HepG2 (cell line): ENCODE results near the gene RPL21. TPM values are rescaled to one million over a fixed set of nuclear protein-coding genes. Genes with fewer than 3 reads are reported as not detected.

ENCODE experiments used
- CAMTA2 ChIP-seq: sonication (generic); formaldehyde crosslinking; IDR thresholded peaks from 2 replicates; pipeline ENCODE4 v1.4.0; 2020; ENCODE audit warnings: mild to moderate bottlenecking, missing genetic modification reagents, borderline replicate concordance
- CBFB ChIP-seq: sonication (generic); formaldehyde crosslinking; IDR thresholded peaks from 2 replicates; pipeline ENCODE4 v1.4.0; 2020; ENCODE audit warnings: missing genetic modification reagents
- IRF1 ChIP-seq: sonication (generic); formaldehyde crosslinking; IDR thresholded peaks from 2 replicates; pipeline ENCODE4 v1.4.0; 2020; ENCODE audit warnings: low read depth, mild to moderate bottlenecking, missing genetic modification reagents
- ZC3H13 ChIP-seq: sonication (generic); formaldehyde crosslinking; IDR thresholded peaks from 2 replicates; pipeline ENCODE4 v1.8.1; 2023; ENCODE audit warnings: mild to moderate bottlenecking, missing genetic modification reagents, moderate library complexity
- ZFP82 ChIP-seq: sonication (generic); formaldehyde crosslinking; IDR thresholded peaks from 2 replicates; pipeline ENCODE4 v1.5.1; 2020; ENCODE audit warnings: mild to moderate bottlenecking, missing genetic modification reagents, borderline replicate concordance
- ZNF441 ChIP-seq: sonication (generic); formaldehyde crosslinking; IDR thresholded peaks from 2 replicates; pipeline ENCODE4 v1.7.0; 2021; ENCODE audit warnings: missing genetic modification reagents, borderline replicate concordance
- ZNF775 ChIP-seq: sonication (generic); formaldehyde crosslinking; IDR thresholded peaks from 2 replicates; pipeline ENCODE4 v1.4.0; 2020; ENCODE audit warnings: missing genetic modification reagents, mild to moderate bottlenecking, moderate library complexity, borderline replicate concordance
- polyA plus RNA-seq, 8 experiments: library from polyadenylated mRNA; depleted of rRNA in 3 of 8; stranded (reverse) in 7 of 8; unstranded in 1 of 8; fragments of >200 nt; fragmentation: Illumina TruSeq in 4 of 8; extraction: Trizol in 4 of 8; gene quantifications; 2 replicates each; pipeline versions ENCODE4 v1.2.1 to v1.2.3, GENCODE V29; 2011 to 2016; ENCODE audit warnings: low read depth in 4 of 8, missing spikeins in 1 of 8, mixed read lengths in 1 of 8; ENCODE audit not compliant: insufficient read depth in 1 of 8
- total RNA-seq, 5 experiments: library from RNA; depleted of rRNA; stranded (reverse); fragments of >200 nt; fragmentation: Illumina TruSeq; extraction: Trizol; gene quantifications; 2 replicates each; pipeline ENCODE4 v1.2.3, GENCODE V29; 2016; ENCODE audit warnings: low read depth in 1 of 5
- TF ChIP-seq, protein P1 (sequence below): sonication (generic); formaldehyde crosslinking; IDR thresholded peaks from 2 replicates; pipeline ENCODE4 v1.4.0; 2020; ENCODE audit warnings: missing genetic modification reagents
- TF ChIP-seq, protein P2 (sequence below): sonication (generic); formaldehyde crosslinking; IDR thresholded peaks from 2 replicates; pipeline ENCODE4 v1.8.0; 2022; ENCODE audit warnings: mild to moderate bottlenecking, missing genetic modification reagents; ENCODE audit not compliant: insufficient replicate concordance
- TF ChIP-seq, protein P3 (sequence below): sonication (generic); formaldehyde crosslinking; IDR thresholded peaks from one replicate; pipeline ENCODE4 v1.5.1; 2020; ENCODE audit warnings: mild to moderate bottlenecking, missing genetic modification reagents; ENCODE audit errors: not compliant biosample characterization

The RPL21 gene
- total and polyA plus RNA-seq, 2 of the 13 experiments (the other 11 are each of a cell fraction or from before 2014, with no cell fraction given) = 1,234 to 1,261 TPM

- TF ChIP-seq, protein P1, sequence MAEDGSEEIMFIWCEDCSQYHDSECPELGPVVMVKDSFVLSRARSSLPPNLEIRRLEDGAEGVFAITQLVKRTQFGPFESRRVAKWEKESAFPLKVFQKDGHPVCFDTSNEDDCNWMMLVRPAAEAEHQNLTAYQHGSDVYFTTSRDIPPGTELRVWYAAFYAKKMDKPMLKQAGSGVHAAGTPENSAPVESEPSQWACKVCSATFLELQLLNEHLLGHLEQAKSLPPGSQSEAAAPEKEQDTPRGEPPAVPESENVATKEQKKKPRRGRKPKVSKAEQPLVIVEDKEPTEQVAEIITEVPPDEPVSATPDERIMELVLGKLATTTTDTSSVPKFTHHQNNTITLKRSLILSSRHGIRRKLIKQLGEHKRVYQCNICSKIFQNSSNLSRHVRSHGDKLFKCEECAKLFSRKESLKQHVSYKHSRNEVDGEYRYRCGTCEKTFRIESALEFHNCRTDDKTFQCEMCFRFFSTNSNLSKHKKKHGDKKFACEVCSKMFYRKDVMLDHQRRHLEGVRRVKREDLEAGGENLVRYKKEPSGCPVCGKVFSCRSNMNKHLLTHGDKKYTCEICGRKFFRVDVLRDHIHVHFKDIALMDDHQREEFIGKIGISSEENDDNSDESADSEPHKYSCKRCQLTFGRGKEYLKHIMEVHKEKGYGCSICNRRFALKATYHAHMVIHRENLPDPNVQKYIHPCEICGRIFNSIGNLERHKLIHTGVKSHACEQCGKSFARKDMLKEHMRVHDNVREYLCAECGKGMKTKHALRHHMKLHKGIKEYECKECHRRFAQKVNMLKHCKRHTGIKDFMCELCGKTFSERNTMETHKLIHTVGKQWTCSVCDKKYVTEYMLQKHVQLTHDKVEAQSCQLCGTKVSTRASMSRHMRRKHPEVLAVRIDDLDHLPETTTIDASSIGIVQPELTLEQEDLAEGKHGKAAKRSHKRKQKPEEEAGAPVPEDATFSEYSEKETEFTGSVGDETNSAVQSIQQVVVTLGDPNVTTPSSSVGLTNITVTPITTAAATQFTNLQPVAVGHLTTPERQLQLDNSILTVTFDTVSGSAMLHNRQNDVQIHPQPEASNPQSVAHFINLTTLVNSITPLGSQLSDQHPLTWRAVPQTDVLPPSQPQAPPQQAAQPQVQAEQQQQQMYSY = 0 out of 2 replicates have a peak, but pooled peaks have one; percentile 19
- TF ChIP-seq IRF1 (CRISPR knock-in tag) = peak; percentile 64; the same call in 1 of the 2 replicates
- TF ChIP-seq ZNF775 = no peak
- peak; percentile 88 for TF ChIP-seq ZC3H13 (CRISPR knock-in tag)
- no peak for TF ChIP-seq CAMTA2 (CRISPR knock-in tag)
- TF ChIP-seq ZFP82 (CRISPR knock-in tag) = peak; percentile 63; the same call in 1 of the 2 replicates
- TF ChIP-seq CBFB (CRISPR knock-in tag) = 0 out of 2 replicates have a peak, but pooled peaks have one; percentile 9
- TF ChIP-seq, protein P2, sequence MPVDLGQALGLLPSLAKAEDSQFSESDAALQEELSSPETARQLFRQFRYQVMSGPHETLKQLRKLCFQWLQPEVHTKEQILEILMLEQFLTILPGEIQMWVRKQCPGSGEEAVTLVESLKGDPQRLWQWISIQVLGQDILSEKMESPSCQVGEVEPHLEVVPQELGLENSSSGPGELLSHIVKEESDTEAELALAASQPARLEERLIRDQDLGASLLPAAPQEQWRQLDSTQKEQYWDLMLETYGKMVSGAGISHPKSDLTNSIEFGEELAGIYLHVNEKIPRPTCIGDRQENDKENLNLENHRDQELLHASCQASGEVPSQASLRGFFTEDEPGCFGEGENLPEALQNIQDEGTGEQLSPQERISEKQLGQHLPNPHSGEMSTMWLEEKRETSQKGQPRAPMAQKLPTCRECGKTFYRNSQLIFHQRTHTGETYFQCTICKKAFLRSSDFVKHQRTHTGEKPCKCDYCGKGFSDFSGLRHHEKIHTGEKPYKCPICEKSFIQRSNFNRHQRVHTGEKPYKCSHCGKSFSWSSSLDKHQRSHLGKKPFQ (CRISPR knock-in tag) = peak; percentile 25
- TF ChIP-seq, protein P3, sequence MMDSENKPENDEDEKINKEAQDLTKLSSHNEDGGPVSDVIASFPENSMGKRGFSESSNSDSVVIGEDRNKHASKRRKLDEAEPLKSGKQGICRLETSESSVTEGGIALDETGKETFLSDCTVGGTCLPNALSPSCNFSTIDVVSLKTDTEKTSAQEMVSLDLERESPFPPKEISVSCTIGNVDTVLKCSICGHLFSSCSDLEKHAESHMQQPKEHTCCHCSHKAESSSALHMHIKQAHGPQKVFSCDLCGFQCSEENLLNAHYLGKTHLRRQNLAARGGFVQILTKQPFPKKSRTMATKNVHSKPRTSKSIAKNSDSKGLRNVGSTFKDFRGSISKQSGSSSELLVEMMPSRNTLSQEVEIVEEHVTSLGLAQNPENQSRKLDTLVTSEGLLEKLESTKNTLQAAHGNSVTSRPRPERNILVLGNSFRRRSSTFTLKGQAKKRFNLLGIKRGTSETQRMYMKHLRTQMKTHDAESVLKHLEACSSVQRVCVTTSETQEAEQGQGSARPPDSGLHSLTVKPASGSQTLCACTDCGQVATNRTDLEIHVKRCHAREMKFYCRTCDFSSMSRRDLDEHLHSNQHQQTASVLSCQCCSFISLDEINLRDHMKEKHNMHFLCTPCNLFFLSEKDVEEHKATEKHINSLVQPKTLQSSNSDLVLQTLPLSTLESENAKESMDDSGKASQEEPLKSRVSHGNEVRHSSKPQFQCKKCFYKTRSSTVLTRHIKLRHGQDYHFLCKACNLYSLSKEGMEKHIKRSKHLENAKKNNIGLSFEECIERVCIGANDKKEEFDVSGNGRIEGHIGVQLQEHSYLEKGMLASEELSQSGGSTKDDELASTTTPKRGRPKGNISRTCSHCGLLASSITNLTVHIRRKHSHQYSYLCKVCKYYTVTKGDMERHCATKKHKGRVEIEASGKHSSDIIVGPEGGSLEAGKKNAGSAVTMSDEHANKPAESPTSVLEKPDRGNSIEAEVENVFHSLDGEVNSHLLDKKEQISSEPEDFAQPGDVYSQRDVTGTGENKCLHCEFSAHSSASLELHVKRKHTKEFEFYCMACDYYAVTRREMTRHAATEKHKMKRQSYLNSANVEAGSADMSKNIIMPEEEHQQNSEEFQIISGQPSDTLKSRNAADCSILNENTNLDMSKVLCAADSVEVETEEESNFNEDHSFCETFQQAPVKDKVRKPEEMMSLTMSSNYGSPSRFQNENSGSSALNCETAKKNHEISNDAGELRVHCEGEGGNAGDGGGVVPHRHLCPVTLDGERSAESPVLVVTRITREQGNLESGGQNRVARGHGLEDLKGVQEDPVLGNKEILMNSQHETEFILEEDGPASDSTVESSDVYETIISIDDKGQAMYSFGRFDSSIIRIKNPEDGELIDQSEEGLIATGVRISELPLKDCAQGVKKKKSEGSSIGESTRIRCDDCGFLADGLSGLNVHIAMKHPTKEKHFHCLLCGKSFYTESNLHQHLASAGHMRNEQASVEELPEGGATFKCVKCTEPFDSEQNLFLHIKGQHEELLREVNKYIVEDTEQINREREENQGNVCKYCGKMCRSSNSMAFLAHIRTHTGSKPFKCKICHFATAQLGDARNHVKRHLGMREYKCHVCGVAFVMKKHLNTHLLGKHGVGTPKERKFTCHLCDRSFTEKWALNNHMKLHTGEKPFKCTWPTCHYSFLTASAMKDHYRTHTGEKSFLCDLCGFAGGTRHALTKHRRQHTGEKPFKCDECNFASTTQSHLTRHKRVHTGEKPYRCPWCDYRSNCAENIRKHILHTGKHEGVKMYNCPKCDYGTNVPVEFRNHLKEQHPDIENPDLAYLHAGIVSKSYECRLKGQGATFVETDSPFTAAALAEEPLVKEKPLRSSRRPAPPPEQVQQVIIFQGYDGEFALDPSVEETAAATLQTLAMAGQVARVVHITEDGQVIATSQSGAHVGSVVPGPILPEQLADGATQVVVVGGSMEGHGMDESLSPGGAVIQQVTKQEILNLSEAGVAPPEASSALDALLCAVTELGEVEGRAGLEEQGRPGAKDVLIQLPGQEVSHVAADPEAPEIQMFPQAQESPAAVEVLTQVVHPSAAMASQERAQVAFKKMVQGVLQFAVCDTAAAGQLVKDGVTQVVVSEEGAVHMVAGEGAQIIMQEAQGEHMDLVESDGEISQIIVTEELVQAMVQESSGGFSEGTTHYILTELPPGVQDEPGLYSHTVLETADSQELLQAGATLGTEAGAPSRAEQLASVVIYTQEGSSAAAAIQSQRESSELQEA (CRISPR knock-in tag) = peak; percentile 58
- TF ChIP-seq ZNF441 (CRISPR knock-in tag) = peak; percentile 59; the same call in 1 of the 2 replicates
Measured at GRCh38 chr13:27270594-27271520, 19.5 kb downstream of the RPL21 start, which contains the start of gene RASL11A (continued).
